Breast epithelium (tissue), 3 donors: ENCODE results near the gene HDAC4.

Source experiments
- POLR2A ChIP-seq: fragments of 450-650 bp; IDR thresholded peaks from one replicate; pipeline ENCODE4 v1.6.1; 2016; ENCODE audit warnings: antibody characterized with exemption, mild to moderate bottlenecking, moderate library complexity
- POLR2AphosphoS5 ChIP-seq, 3 donors: sonication (generic); formaldehyde crosslinking; IDR thresholded peaks; one replicate each; pipeline ENCODE4 v1.6.1; 2017; ENCODE audit warnings: antibody characterized with exemption in 3 of 3
- TF ChIP-seq, protein P1 (sequence below), 3 donors: fragments of 450-650 bp; IDR thresholded peaks; one replicate each; pipeline ENCODE4 v1.5.1; 2016 to 2017; ENCODE audit warnings: antibody characterized with exemption in 3 of 3, mild to moderate bottlenecking in 3 of 3, moderate library complexity in 3 of 3

DNA sequence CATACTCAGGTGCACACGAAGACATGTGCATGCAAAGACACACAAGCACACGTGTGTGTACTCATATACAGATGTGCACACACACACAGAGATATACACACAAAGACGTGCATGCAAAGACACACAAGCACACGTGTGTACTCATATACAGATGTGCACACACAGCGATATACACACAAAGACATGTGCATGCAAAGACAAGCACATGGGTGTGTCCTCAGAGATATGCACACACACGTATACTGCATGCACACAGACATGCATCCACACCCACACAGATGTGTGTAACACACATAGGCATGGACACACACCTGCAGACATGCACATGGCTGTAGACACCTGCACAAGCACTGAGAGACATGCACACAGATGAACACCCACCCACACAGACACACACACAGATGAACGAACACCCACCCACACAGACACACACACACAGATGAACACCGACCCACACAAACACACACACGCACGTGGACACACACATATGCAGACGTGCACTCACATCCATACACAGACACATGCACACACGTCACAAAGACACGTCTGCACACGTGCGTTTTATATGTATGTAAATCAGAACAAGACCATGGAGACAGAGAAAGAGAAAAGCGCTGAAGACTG, 321.0 kb downstream of the HDAC4 start:
- TF ChIP-seq, protein P1, sequence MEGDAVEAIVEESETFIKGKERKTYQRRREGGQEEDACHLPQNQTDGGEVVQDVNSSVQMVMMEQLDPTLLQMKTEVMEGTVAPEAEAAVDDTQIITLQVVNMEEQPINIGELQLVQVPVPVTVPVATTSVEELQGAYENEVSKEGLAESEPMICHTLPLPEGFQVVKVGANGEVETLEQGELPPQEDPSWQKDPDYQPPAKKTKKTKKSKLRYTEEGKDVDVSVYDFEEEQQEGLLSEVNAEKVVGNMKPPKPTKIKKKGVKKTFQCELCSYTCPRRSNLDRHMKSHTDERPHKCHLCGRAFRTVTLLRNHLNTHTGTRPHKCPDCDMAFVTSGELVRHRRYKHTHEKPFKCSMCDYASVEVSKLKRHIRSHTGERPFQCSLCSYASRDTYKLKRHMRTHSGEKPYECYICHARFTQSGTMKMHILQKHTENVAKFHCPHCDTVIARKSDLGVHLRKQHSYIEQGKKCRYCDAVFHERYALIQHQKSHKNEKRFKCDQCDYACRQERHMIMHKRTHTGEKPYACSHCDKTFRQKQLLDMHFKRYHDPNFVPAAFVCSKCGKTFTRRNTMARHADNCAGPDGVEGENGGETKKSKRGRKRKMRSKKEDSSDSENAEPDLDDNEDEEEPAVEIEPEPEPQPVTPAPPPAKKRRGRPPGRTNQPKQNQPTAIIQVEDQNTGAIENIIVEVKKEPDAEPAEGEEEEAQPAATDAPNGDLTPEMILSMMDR (IDR thresholded peaks at IDR 0.05), result no peak
- TF ChIP-seq POLR2A (no peak), POLR2AphosphoS5 (IDR thresholded peaks at IDR 0.05) (no peak)
